Caco-2 (cell line): ENCODE measurements around the gene POLD2. TPM values are rescaled to one million over a fixed set of nuclear protein-coding genes. Genes with fewer than 3 reads are reported as not detected.
A peak's percentile ranks its signal among the peaks of the same experiment; 100 is the strongest.

Experiments
- BruUV-seq: library from RNA; stranded (reverse); fragments of 400-500 nt; replicated peaks from 2 replicates; lab custom pipeline; 2021; lab: Mats Ljungman, UMichigan
- CTCF ChIA-PET: fragments of 300-600 bp; sonication (Branson Sonifier 250); formaldehyde crosslinking; loops from one replicate; lab custom pipeline; 2022; ENCODE audit warnings: antibody characterized with exemption; lab: Charles Lee
- POLR2A ChIA-PET: fragments of 300-600 bp; sonication (Branson Sonifier 250); formaldehyde crosslinking; loops from one replicate; lab custom pipeline; 2022; ENCODE audit warnings: antibody characterized with exemption; lab: Charles Lee
- DNase-seq, 2 experiments: peaks; one replicate each; pipeline versions ENCODE4 v3.0.0 to v3.0.0-alpha.2; 2020 to 2022
- H3K27me3 ChIP-seq: replicated peaks from 2 replicates; pipeline ENCODE4 v1.6.0; 2011; ENCODE audit warnings: low read length; ENCODE audit not compliant: control insufficient read depth, insufficient read depth
- H3K36me3 ChIP-seq: 2 replicates; pipeline ENCODE4 v1.5.1; 2011; ENCODE audit warnings: low read length; ENCODE audit not compliant: control insufficient read depth, insufficient read depth
- H3K4me1 ChIP-seq: fragments of 250-450 bp; sonication (Bioruptor Pico); 2 replicates; pipeline ENCODE4 v1.5.1; 2020; ENCODE audit warnings: mild to moderate bottlenecking
- H3K4me3 ChIP-seq: 2 replicates; pipeline ENCODE4 v1.5.1; 2011; ENCODE audit warnings: low read depth, mild to moderate bottlenecking, control low read depth, low read length
- H3K9me3 ChIP-seq: fragments of 250-450 bp; sonication (Bioruptor Pico); 2 replicates; pipeline ENCODE4 v1.5.1; 2020; ENCODE audit warnings: mild to moderate bottlenecking, moderate library complexity
- H3K27ac Mint-ChIP-seq: one replicate; pipeline ENCODE4 v1.8.0; 2022; ENCODE audit warnings: mixed read lengths; ENCODE audit not compliant: unreplicated experiment
- H3K27me3 Mint-ChIP-seq: one replicate; pipeline ENCODE4 v1.8.0; 2022; ENCODE audit warnings: mixed read lengths; ENCODE audit not compliant: insufficient read depth, unreplicated experiment
- H3K36me3 Mint-ChIP-seq: one replicate; pipeline ENCODE4 v1.8.0; 2022; ENCODE audit warnings: mild to moderate bottlenecking, mixed read lengths; ENCODE audit not compliant: insufficient read depth, unreplicated experiment
- H3K4me1 Mint-ChIP-seq: one replicate; pipeline ENCODE4 v1.8.0; 2022; ENCODE audit warnings: low read depth, mixed read lengths; ENCODE audit not compliant: unreplicated experiment
- H3K4me3 Mint-ChIP-seq: one replicate; pipeline ENCODE4 v1.8.0; 2022; ENCODE audit warnings: mild to moderate bottlenecking, moderate library complexity, mixed read lengths; ENCODE audit not compliant: unreplicated experiment
- H3K9me3 Mint-ChIP-seq: one replicate; pipeline ENCODE4 v1.8.0; 2022; ENCODE audit warnings: mixed read lengths; ENCODE audit not compliant: unreplicated experiment
- CTCF ChIP-seq, 2 experiments: fragments of 200-600 bp in 1 of 2; IDR thresholded peaks; 1 replicate in 1 of 2; 2 replicates in 1 of 2; pipeline versions ENCODE4 v1.5.1 to v1.8.0; 2011 to 2022; ENCODE audit warnings: antibody characterized with exemption in 1 of 2, control low read depth in 1 of 2, inconsistent platforms in 1 of 2, low read depth in 1 of 2, low read length in 1 of 2, mild to moderate bottlenecking in 1 of 2, moderate library complexity in 1 of 2; ENCODE audit not compliant: insufficient read depth in 1 of 2, severe bottlenecking in 1 of 2, unreplicated experiment in 1 of 2
- intact Hi-C: fragments of 100-400 bp; cut with micrococcal nuclease; formaldehyde crosslinking; loops from one replicate; pipeline ENCODE4 v1.10.0; 2022; ENCODE audit not compliant: unreplicated experiment
- total RNA-seq: library from RNA; stranded (reverse); gene quantifications from 2 replicates; pipeline ENCODE4 v1.2.3, GENCODE V29; 2022

Gene POLD2
- total RNA-seq, 1 experiment from 2014 or later, result 140 TPM

GRCh38 chr7:44084701-44085100 is 38.6 kb downstream of the POLD2 start:
- DNase-seq, result no peak
- Histone ChIP-seq H3K36me3 (peaks cover 5% of the 10 kb centered on the region), H3K9me3 (no peaks in the 10 kb centered on the region), H3K4me3 (no peak overlapping the region), H3K27me3 (no peaks in the 10 kb centered on the region), H3K4me1 (no peaks in the 10 kb centered on the region)
- Mint-ChIP-seq H3K4me3 (no peak overlapping the region), H3K36me3 (peaks cover 6% of the 10 kb centered on the region), H3K9me3 (no peaks in the 10 kb centered on the region), H3K4me1 (no peaks in the 10 kb centered on the region), H3K27ac (no peak overlapping the region), H3K27me3 (no peaks in the 10 kb centered on the region)
- TF ChIP-seq CTCF (IDR thresholded peaks at IDR 0.05; ENCODE audit: insufficient read depth in 1 of 2, low read depth in 1 of 2, low read length in 1 of 2, severe bottlenecking in 1 of 2, unreplicated experiment in 1 of 2), result no peak
- ChIA-PET POLR2A (no interaction called here), CTCF (no interaction called here)
- no TSS peak for BruUV-seq
- intact Hi-C loops, result loop anchor here (5.0 kb wide), 2 partner anchors 67 to 118 kb away; partner anchors contain the start of gene YKT6

DNA sequence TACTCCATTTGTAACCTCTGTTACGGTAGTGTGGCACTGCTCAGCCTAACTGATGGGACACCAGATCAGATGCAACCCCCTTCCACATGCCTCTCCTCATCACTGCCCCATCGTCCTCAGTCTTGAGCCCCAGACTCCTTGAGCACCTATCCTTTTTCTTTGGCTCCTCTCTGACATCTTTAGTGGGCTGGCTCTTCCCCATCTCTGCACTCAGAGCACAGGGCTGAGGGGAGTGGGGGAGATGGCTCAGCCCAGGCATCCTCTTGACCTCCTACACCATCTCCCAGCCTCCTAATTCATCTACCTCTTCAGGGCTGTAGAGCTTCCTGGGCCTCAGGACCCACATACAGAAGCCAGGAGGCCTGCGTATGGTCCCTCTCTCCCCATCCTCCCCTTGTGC is 39.6 kb downstream of the POLD2 start:
- intact Hi-C loops, result loop anchor here (5.0 kb wide), 2 partner anchors 66 to 119 kb away; partner anchors contain the start of gene YKT6

GRCh38 chr7:44082541-44083207 is 40.7 kb downstream of the POLD2 start:
- ChIA-PET CTCF (no interaction called here), POLR2A (no interaction called here)
- H3K4me3 Mint-ChIP-seq, result peak overlapping the region; percentile 78
- intact Hi-C loops, result loop anchor here (1.0 to 5.0 kb wide), 3 partner anchors 41 to 120 kb away; partner anchors contain the start of genes POLD2 and YKT6
- H3K27me3 ChIP-seq, result no peaks in the 10 kb centered on the region
- peaks cover 5% of the 10 kb centered on the region for H3K36me3 ChIP-seq
- no peak for TF ChIP-seq CTCF (IDR thresholded peaks at IDR 0.05; ENCODE audit: insufficient read depth in 1 of 2, low read depth in 1 of 2, low read length in 1 of 2, severe bottlenecking in 1 of 2, unreplicated experiment in 1 of 2)
- peak overlapping the region; percentile 58 for H3K4me3 ChIP-seq
- no peaks in the 10 kb centered on the region for H3K9me3 Mint-ChIP-seq
- no peaks in the 10 kb centered on the region for H3K4me1 ChIP-seq
- no peaks in the 10 kb centered on the region for H3K9me3 ChIP-seq
- BruUV-seq, result no TSS peak
- peak; percentile 99 for DNase-seq
- peaks cover 10% of the 10 kb centered on the region for H3K36me3 Mint-ChIP-seq
- H3K27ac Mint-ChIP-seq, result peak overlapping the region; percentile 86
- H3K27me3 Mint-ChIP-seq, result no peaks in the 10 kb centered on the region
- H3K4me1 Mint-ChIP-seq, result no peaks in the 10 kb centered on the region

More for the DNA sequence above, 39.6 kb downstream of the POLD2 start:
- H3K36me3 ChIP-seq, result peaks cover 5% of the 10 kb centered on the region
- H3K36me3 Mint-ChIP-seq, result peaks cover 6% of the 10 kb centered on the region
- H3K27ac Mint-ChIP-seq, result no peak overlapping the region
- ChIA-PET CTCF (no interaction called here), POLR2A (no interaction called here)
- peak overlapping the region; percentile 78 for H3K4me3 Mint-ChIP-seq
- no TSS peak for BruUV-seq
- no peaks in the 10 kb centered on the region for H3K9me3 Mint-ChIP-seq
- no peak for DNase-seq
- no peaks in the 10 kb centered on the region for H3K27me3 Mint-ChIP-seq
- H3K9me3 ChIP-seq, result no peaks in the 10 kb centered on the region
- no peaks in the 10 kb centered on the region for H3K4me1 Mint-ChIP-seq
- H3K4me1 ChIP-seq, result no peaks in the 10 kb centered on the region
- no peak for TF ChIP-seq CTCF (IDR thresholded peaks at IDR 0.05; ENCODE audit: insufficient read depth in 1 of 2, low read depth in 1 of 2, low read length in 1 of 2, severe bottlenecking in 1 of 2, unreplicated experiment in 1 of 2)
- no peak overlapping the region for H3K4me3 ChIP-seq
- no peaks in the 10 kb centered on the region for H3K27me3 ChIP-seq
